Cardiac muscle cell (in vitro differentiated cells and primary cell): ENCODE results near the gene LCLAT1. TPM values are rescaled to one million over a fixed set of nuclear protein-coding genes. Genes with fewer than 3 reads are reported as not detected.
"Not testable (repeated sequence)": the region's sequence is repeated elsewhere in the genome, so short reads cannot be mapped to it uniquely, and the experiment has no call there.

ENCODE experiments used
- DNase-seq, 2 donors: peaks; one replicate each; pipeline versions ENCODE4 v3.0.0 to v3.0.0-alpha.2; 2010 to 2017; ENCODE audit warnings: low read depth in 1 of 2, low spot score in 1 of 2
- H3K27ac ChIP-seq: fragments of 200-600 bp; sonication (generic); 2 replicates; pipeline ENCODE4 v1.5.1; 2016
- H3K27me3 ChIP-seq: fragments of 200-600 bp; sonication (generic); 2 replicates; pipeline ENCODE4 v1.6.0; 2016; ENCODE audit warnings: control low read depth
- H3K36me3 ChIP-seq: fragments of 200-600 bp; sonication (generic); 2 replicates; pipeline ENCODE4 v1.5.1; 2016; ENCODE audit warnings: control low read depth
- H3K4me1 ChIP-seq: fragments of 200-600 bp; sonication (generic); 2 replicates; pipeline ENCODE4 v1.8.1; 2017; ENCODE audit warnings: low read depth, mild to moderate bottlenecking, mixed run types
- H3K4me3 ChIP-seq: fragments of 200-600 bp; sonication (generic); 2 replicates; pipeline ENCODE4 v1.5.1; 2016; ENCODE audit warnings: mild to moderate bottlenecking
- H3K9me3 ChIP-seq: fragments of 200-600 bp; sonication (generic); 2 replicates; pipeline ENCODE4 v1.5.1; 2017; ENCODE audit warnings: low read depth, mild to moderate bottlenecking, control low read depth
- polyA plus RNA-seq: library from polyadenylated mRNA; unstranded; fragments of >200 nt; fragmentation: Nextera tagmentation; extraction: Ambion mirVana; gene quantifications from 2 replicates; pipeline ENCODE4 v1.2.1, GENCODE V29; 2016
- total RNA-seq: library from RNA; depleted of rRNA; stranded (reverse); fragments of >200 nt; gene quantifications from 2 replicates; pipeline ENCODE4 v1.2.3, GENCODE V29; 2016
- TF ChIP-seq, protein P1 (sequence below): IDR thresholded peaks from 2 replicates; pipeline ENCODE4 v1.5.1; 2012; ENCODE audit warnings: low read depth, mild to moderate bottlenecking, low read length

Gene LCLAT1
- total and polyA plus RNA-seq, 2 experiments from 2014 or later, result 19.6 to 25.5 TPM

DNA sequence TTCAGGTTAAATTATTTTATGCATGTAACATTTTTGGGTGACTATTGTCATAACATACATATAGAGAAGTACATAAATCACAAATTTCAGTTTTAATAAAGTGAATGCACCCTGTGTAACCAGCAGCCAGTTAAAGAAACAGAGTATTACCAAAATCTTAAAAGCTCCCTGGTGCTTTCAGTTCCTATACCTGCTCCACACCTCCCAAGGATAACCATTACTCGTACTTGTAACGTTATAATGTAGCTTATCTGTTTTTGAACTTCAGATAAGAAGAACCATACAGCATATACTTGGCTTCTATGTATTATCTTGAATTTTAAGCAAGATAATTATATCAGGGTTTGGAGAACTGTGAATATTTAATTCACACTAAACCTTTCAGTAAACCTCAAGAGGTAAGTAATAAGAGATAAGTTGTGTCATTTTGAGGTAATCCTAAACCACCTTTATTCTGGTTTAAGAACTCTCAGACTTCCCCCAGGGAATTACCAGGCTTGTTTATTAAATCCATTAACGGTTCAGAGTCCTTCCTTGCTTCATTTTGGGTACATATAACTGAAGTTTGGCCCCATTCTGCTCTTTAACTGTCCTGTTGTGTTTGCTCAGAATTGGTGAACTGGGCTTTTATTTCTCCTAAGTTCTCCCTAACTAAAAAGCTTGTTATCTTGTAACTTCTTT lies 58.6 kb downstream of the LCLAT1 start:
- no peaks in the 10 kb centered on the region for H3K36me3 ChIP-seq
- no peak for DNase-seq
- H3K9me3 ChIP-seq, result no peaks in the 10 kb centered on the region
- H3K27ac ChIP-seq, result no peak overlapping the region
- TF ChIP-seq, protein P1, sequence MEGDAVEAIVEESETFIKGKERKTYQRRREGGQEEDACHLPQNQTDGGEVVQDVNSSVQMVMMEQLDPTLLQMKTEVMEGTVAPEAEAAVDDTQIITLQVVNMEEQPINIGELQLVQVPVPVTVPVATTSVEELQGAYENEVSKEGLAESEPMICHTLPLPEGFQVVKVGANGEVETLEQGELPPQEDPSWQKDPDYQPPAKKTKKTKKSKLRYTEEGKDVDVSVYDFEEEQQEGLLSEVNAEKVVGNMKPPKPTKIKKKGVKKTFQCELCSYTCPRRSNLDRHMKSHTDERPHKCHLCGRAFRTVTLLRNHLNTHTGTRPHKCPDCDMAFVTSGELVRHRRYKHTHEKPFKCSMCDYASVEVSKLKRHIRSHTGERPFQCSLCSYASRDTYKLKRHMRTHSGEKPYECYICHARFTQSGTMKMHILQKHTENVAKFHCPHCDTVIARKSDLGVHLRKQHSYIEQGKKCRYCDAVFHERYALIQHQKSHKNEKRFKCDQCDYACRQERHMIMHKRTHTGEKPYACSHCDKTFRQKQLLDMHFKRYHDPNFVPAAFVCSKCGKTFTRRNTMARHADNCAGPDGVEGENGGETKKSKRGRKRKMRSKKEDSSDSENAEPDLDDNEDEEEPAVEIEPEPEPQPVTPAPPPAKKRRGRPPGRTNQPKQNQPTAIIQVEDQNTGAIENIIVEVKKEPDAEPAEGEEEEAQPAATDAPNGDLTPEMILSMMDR, result no peak
- H3K27me3 ChIP-seq, result no peaks in the 10 kb centered on the region
- peaks cover 33% of the 10 kb centered on the region for H3K4me1 ChIP-seq
- H3K4me3 ChIP-seq, result no peak overlapping the region

DNA sequence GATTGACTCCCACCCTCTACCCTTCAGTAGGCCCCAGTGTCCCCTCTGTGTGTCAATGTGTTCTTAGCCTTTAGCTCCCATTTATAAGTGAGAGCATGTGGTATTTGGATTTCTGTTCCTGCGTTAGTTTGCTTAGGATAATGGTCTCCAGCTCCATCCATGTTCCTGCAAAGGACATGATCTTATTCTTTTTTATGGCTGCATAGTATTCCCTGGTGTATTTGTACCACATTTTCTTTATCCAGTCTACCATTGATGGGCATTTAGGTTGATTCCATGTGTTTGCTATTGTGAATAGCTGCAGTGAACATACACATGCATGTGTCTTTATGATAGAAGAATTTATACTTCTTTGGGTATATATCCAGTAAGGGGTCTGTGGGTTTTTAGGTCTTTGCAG lies 60.4 kb downstream of the LCLAT1 start:
- not testable (repeated sequence) for H3K27me3 ChIP-seq, H3K4me3 ChIP-seq, H3K36me3 ChIP-seq, H3K9me3 ChIP-seq, H3K27ac ChIP-seq, DNase-seq
- H3K4me1 ChIP-seq, result peaks cover 48% of the 10 kb centered on the region

DNA sequence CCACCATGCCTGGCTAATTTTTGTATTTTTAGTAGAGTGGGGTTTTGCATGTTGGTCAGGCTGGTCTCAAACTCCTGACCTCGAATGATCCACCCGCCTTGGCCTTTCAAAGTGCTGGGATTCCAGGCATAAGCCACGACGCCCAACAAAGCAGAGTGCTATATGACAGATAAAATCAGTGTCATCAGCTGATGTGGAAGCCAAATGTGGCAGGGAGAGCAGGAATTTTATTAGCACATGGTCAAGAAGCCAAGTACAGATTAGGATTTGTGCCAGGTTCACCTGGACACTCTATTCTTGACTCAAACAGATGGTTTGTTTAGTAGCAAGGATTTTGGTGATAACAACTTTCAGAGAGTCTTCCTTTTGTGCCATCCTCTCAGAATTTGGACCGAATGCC lies 62.7 kb downstream of the LCLAT1 start:
- H3K4me1 ChIP-seq, result peaks cover 64% of the 10 kb centered on the region
- H3K27ac ChIP-seq, result no peak overlapping the region
- DNase-seq, result no peak
- H3K9me3 ChIP-seq, result no peaks in the 10 kb centered on the region
- TF ChIP-seq, protein P1, result no peak
- no peak overlapping the region for H3K4me3 ChIP-seq
- no peaks in the 10 kb centered on the region for H3K36me3 ChIP-seq
- no peaks in the 10 kb centered on the region for H3K27me3 ChIP-seq

DNA sequence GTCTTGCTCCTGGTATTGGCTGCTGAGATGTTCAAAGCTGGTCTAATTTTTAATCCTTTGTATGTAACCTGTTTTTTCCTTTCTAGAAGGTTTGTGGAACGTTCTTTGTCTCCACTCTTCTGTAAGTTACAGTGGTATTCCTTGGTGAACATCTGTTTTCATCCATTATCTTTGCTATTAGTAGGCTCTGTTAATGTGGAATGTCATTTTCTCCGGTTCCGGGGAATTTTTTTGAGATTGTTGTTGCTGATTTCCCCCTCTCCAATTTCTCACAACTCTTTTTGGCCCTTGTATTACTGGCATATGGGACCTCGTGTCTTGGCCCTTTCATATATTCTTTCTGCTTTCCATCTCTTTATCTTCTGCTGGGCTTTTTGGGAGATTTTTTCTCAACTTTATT lies 63.4 kb downstream of the LCLAT1 start:
- Histone ChIP-seq H3K27me3 (no peaks in the 10 kb centered on the region), H3K9me3 (no peaks in the 10 kb centered on the region), H3K36me3 (no peaks in the 10 kb centered on the region), H3K4me1 (peaks cover 64% of the 10 kb centered on the region), H3K4me3 (no peak overlapping the region), H3K27ac (no peak overlapping the region)
- TF ChIP-seq, protein P1, result no peak
- DNase-seq, result peak in 1 of 2 donors; percentile 13

DNA sequence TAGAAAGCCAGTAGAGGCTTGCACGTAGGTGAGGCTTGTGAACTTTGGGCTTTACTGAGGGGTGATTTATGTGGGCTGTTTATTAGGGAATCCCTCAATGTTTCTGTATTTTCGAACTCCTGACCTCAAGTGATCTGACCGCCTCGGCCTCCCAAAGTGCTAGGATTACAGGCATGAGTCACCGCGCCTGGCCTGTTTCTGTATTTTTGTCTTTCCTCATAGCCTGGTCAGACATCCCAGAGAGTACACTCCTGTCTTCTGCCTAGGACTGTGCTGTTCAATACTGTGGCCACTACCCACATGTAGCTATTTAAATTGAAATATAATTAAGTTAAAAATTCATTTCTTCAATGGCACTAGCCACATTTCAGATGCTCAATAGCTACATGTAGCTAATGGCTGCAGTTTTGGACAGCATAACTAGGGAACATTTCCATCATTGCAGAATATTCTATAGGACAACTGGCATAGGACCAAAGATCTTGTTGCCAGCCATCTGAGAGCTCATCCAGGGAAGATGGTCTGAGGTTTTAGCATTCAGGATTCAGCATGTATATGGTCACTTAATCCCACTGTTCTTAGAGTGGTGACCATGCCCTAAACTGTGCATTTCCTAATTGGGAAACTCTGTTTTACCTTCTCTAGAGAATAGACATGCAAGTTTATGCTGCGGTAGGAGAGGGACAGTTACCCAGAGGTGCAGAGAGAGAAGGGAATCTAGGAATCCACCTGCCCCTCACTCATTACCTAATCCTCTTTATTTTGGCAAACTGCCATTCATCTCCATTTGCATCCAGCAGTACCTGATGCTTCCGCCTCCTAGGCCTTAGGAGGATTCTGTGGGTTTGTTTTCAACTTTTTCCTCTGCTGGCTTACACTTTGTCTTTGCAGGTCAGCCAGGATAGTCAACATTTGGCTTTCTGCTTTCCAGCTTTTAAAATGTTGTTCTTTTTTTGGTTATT lies 64.4 kb downstream of the LCLAT1 start:
- Histone ChIP-seq H3K27me3 (no peaks in the 10 kb centered on the region), H3K36me3 (no peaks in the 10 kb centered on the region), H3K9me3 (no peaks in the 10 kb centered on the region), H3K4me1 (peaks cover 64% of the 10 kb centered on the region), H3K4me3 (no peak overlapping the region), H3K27ac (peak overlapping the region; percentile 25)
- TF ChIP-seq, protein P1, result no peak
- DNase-seq, result peak in 1 of 2 donors; percentile 63
